HepG2 (cell line): ENCODE results near the gene LCE7A. TPM values are rescaled to one million over a fixed set of nuclear protein-coding genes. Genes with fewer than 3 reads are reported as not detected.
A peak's percentile ranks its signal among the peaks of the same experiment; 100 is the strongest.

Source experiments
- BCL3 ChIP-seq: sonication (generic); formaldehyde crosslinking; IDR thresholded peaks from 2 replicates; pipeline ENCODE4 v1.5.1; 2020; ENCODE audit warnings: mild to moderate bottlenecking, missing genetic modification reagents, moderate library complexity
- DBP ChIP-seq: sonication (generic); formaldehyde crosslinking; IDR thresholded peaks from 2 replicates; pipeline ENCODE4 v1.4.0; 2020; ENCODE audit warnings: missing genetic modification reagents; ENCODE audit errors: not compliant biosample characterization
- ETV6 ChIP-seq: sonication (generic); formaldehyde crosslinking; conservative IDR thresholded peaks from 2 replicates; pipeline ENCODE4 v1.4.0; 2020; ENCODE audit warnings: missing genetic modification reagents
- FOXO4 ChIP-seq: sonication (generic); formaldehyde crosslinking; conservative IDR thresholded peaks from 2 replicates; pipeline ENCODE4 v1.8.1; 2023; ENCODE audit warnings: missing genetic modification reagents
- GATAD1 ChIP-seq: IDR thresholded peaks from 2 replicates; pipeline ENCODE4 v1.6.1; 2016; ENCODE audit warnings: missing genetic modification reagents, missing compliant biosample characterization
- HNF4A ChIP-seq: sonication (generic); formaldehyde crosslinking; IDR thresholded peaks from 2 replicates; pipeline ENCODE4 v1.4.0; 2020; ENCODE audit warnings: missing genetic modification reagents
- KLF13 ChIP-seq: sonication (generic); formaldehyde crosslinking; IDR thresholded peaks from 2 replicates; pipeline ENCODE4 v1.4.0; 2020; ENCODE audit warnings: mild to moderate bottlenecking, missing genetic modification reagents
- KLF15 ChIP-seq: sonication (generic); formaldehyde crosslinking; IDR thresholded peaks from 2 replicates; pipeline ENCODE4 v1.8.1; 2023; ENCODE audit warnings: borderline replicate concordance, mild to moderate bottlenecking, inconsistent platforms, missing genetic modification reagents, mixed read lengths
- NCOA1 ChIP-seq: sonication (generic); formaldehyde crosslinking; IDR thresholded peaks from 2 replicates; pipeline ENCODE4 v1.9.0; 2021; ENCODE audit warnings: missing genetic modification reagents
- NFIB ChIP-seq: sonication (generic); formaldehyde crosslinking; IDR thresholded peaks from 2 replicates; pipeline ENCODE4 v1.9.0; 2021; ENCODE audit warnings: missing genetic modification reagents, mild to moderate bottlenecking, borderline replicate concordance
- NR3C1 ChIP-seq: sonication (generic); formaldehyde crosslinking; IDR thresholded peaks from 2 replicates; pipeline ENCODE4 v1.4.0; 2020; ENCODE audit warnings: missing genetic modification reagents
- RFX1 ChIP-seq: fragments of 450-650 bp; IDR thresholded peaks from 2 replicates; pipeline ENCODE4 v1.6.1; 2017
- RFX5 ChIP-seq: IDR thresholded peaks from 2 replicates; pipeline ENCODE4 v1.6.1; 2011; ENCODE audit warnings: low read depth, low read length, improper control_type of control experiment
- SOX6 ChIP-seq, 2 experiments: fragments of 450-650 bp in 1 of 2; sonication (generic) in 1 of 2; formaldehyde crosslinking in 1 of 2; IDR thresholded peaks; 2 replicates each; pipeline versions ENCODE4 v1.4.0 to v1.6.1; 2017 to 2020; ENCODE audit warnings: antibody characterized with exemption in 1 of 2, mild to moderate bottlenecking in 1 of 2, missing genetic modification reagents in 1 of 2
- XRCC5 ChIP-seq: fragments of 200-400 bp; formaldehyde crosslinking; optimal IDR thresholded peaks from 2 replicates; pipeline ENCODE3; 2017; ENCODE audit warnings: mild to moderate bottlenecking, low read length
- ZNF121 ChIP-seq: sonication (generic); formaldehyde crosslinking; IDR thresholded peaks from 2 replicates; pipeline ENCODE4 v1.5.0; 2020; ENCODE audit warnings: mild to moderate bottlenecking, missing genetic modification reagents
- ZNF567 ChIP-seq: sonication (generic); formaldehyde crosslinking; IDR thresholded peaks from 2 replicates; pipeline ENCODE4 v1.8.1; 2023; ENCODE audit warnings: mild to moderate bottlenecking, missing genetic modification reagents, borderline replicate concordance
- ZNF879 ChIP-seq: sonication (generic); formaldehyde crosslinking; IDR thresholded peaks from 2 replicates; pipeline ENCODE4 v1.8.1; 2023; ENCODE audit warnings: missing genetic modification reagents
- polyA plus RNA-seq, 8 experiments: library from polyadenylated mRNA; depleted of rRNA in 3 of 8; stranded (reverse) in 7 of 8; unstranded in 1 of 8; fragments of >200 nt; fragmentation: Illumina TruSeq in 4 of 8; extraction: Trizol in 4 of 8; gene quantifications; 2 replicates each; pipeline versions ENCODE4 v1.2.1 to v1.2.3, GENCODE V29; 2011 to 2016; ENCODE audit warnings: low read depth in 4 of 8, missing spikeins in 1 of 8, mixed read lengths in 1 of 8; ENCODE audit not compliant: insufficient read depth in 1 of 8
- total RNA-seq, 5 experiments: library from RNA; depleted of rRNA; stranded (reverse); fragments of >200 nt; fragmentation: Illumina TruSeq; extraction: Trizol; gene quantifications; 2 replicates each; pipeline ENCODE4 v1.2.3, GENCODE V29; 2016; ENCODE audit warnings: low read depth in 1 of 5
- TF ChIP-seq, protein P1 (sequence below): sonication (generic); formaldehyde crosslinking; IDR thresholded peaks from 2 replicates; pipeline ENCODE4 v1.4.0; 2020; ENCODE audit warnings: mild to moderate bottlenecking, missing genetic modification reagents
- TF ChIP-seq, protein P2 (sequence below): sonication (generic); formaldehyde crosslinking; IDR thresholded peaks from 2 replicates; pipeline ENCODE4 v1.5.1; 2020; ENCODE audit warnings: mild to moderate bottlenecking, missing genetic modification reagents

The LCE7A gene
- total and polyA plus RNA-seq, 2 of the 13 experiments (the other 11 are each of a cell fraction or from before 2014, with no cell fraction given), result not detected

- no peak for TF ChIP-seq BCL3 (CRISPR knock-in tag)
- no peak for TF ChIP-seq SOX6 (IDR thresholded peaks at IDR 0.05)
- no peak for TF ChIP-seq SOX6 (CRISPR knock-in tag; IDR thresholded peaks at IDR 0.05)
- TF ChIP-seq RFX1, result no peak
- TF ChIP-seq NR3C1 (CRISPR knock-in tag), result no peak
- no peak for TF ChIP-seq DBP (CRISPR knock-in tag)
- TF ChIP-seq GATAD1 (CRISPR knock-in tag), result no peak
- no peak for TF ChIP-seq ETV6
- no peak for TF ChIP-seq KLF15
- TF ChIP-seq ZNF567 (CRISPR knock-in tag), result no peak
- no peak for TF ChIP-seq KLF13 (CRISPR knock-in tag)
- TF ChIP-seq, protein P1, sequence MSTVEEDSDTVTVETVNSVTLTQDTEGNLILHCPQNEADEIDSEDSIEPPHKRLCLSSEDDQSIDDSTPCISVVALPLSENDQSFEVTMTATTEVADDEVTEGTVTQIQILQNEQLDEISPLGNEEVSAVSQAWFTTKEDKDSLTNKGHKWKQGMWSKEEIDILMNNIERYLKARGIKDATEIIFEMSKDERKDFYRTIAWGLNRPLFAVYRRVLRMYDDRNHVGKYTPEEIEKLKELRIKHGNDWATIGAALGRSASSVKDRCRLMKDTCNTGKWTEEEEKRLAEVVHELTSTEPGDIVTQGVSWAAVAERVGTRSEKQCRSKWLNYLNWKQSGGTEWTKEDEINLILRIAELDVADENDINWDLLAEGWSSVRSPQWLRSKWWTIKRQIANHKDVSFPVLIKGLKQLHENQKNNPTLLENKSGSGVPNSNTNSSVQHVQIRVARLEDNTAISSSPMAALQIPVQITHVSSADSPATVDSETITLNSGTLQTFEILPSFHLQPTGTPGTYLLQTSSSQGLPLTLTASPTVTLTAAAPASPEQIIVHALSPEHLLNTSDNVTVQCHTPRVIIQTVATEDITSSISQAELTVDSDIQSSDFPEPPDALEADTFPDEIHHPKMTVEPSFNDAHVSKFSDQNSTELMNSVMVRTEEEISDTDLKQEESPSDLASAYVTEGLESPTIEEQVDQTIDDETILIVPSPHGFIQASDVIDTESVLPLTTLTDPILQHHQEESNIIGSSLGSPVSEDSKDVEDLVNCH (CRISPR knock-in tag), result no peak
- no peak for TF ChIP-seq ZNF121 (CRISPR knock-in tag)
- TF ChIP-seq, protein P2, sequence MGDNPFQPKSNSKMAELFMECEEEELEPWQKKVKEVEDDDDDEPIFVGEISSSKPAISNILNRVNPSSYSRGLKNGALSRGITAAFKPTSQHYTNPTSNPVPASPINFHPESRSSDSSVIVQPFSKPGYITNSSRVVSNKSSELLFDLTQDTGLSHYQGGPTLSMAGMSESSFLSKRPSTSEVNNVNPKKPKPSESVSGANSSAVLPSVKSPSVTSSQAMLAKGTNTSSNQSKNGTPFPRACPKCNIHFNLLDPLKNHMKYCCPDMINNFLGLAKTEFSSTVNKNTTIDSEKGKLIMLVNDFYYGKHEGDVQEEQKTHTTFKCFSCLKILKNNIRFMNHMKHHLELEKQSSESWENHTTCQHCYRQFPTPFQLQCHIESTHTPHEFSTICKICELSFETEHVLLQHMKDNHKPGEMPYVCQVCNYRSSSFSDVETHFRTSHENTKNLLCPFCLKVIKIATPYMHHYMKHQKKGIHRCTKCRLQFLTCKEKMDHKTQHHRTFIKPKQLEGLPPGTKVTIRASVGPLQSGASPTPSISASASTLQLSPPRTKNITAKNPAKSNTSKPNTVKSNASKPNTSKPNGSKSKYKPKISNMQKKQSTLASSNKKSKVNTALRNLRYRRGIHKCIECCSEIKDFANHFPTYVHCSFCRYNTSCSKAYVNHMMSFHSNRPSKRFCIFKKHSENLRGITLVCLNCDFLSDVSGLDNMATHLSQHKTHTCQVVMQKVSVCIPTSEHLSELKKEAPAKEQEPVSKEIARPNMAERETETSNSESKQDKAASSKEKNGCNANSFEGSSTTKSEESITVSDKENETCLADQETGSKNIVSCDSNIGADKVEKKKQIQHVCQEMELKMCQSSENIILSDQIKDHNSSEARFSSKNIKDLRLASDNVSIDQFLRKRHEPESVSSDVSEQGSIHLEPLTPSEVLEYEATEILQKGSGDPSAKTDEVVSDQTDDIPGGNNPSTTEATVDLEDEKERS (CRISPR knock-in tag), result no peak
- no peak for TF ChIP-seq NFIB (CRISPR knock-in tag)
- no peak for TF ChIP-seq HNF4A (CRISPR knock-in tag)
- no peak for TF ChIP-seq NCOA1 (CRISPR knock-in tag)
- no peak for TF ChIP-seq RFX5
- TF ChIP-seq XRCC5, result peak; percentile 40
- TF ChIP-seq ZNF879, result no peak
- TF ChIP-seq FOXO4, result no peak
Observed at GRCh38 chr1:152869808-152870419, 10.1 kb downstream of the LCE7A start (continued).
